NCI-H146 treated with DMSO at 0.1 percent for 48 hours (cell line): Measurements from ENCODE around the gene MCCC1.
A peak's percentile ranks its signal among the peaks of the same experiment; 100 is the strongest.
"Not testable (repeated sequence)": the region's sequence is repeated elsewhere in the genome, so short reads cannot be mapped to it uniquely, and the experiment has no call there.

Experiments used
- DNase-seq: peaks from one replicate; lab custom pipeline; 2025; ENCODE audit not compliant: unreplicated experiment; lab: John Stamatoyannopoulos, UW

Gene MCCC1

DNA sequence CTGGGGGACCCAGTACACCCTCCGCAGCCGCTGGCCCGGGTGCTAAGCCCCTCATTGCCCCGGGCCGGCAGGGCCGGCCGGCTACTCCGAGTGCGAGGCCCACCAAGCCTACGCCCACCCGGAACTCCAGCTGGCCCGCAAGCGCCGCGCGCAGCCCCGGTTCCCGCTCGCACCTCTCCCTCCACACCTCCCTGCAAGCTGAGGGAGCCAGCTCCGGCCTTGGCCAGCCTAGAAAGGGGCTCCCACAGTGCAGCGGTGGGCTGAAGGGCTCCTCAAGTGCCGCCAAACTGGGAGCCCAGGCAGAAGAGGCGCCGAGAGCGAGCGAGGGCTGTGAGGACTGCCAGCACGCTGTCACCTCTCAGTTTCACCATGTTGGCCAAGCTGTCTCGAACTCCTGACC lies 4.7 kb upstream of the MCCC1 start:
- not testable (repeated sequence) for DNase-seq

- not testable (repeated sequence) for DNase-seq
These were observed 1.7 kb upstream of the MCCC1 start for GRCh38 chr3:183101040-183101439.

DNA sequence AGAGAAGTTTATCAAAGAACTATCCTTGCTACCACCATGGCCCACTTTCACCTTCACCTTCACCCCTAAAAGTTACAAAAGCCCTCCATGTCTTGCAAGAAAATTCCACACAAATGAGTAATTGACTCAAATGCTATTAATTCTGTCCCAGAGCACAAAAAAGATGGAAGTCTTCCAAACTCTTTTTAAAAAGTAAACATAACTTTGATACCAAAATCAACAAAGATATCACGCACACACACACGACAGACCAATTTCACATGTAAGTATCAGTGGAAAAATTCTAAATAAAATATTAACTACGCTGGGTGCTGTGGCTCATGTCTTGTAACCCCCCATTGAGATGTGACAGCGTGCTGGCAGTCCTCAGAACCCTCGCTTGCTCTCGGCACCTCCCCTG lies 1.1 kb upstream of the MCCC1 start:
- DNase-seq, result no peak

DNA sequence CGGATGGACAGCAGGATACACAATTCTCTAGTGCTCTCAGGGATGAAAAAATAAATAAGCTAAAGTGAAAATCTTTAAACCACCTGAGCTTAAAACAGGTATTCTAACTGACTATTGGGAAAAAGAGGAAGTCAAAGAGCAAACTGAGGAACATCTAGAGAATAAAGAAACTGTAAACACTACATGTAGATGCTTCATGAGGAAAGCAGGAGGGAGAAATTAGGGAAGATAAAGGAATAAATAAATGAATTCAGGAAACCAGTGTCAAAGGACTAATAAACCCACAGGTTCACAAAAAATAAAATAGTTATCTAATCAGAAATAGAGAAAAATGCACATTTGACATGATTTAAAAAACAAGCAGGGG lies 525 bp upstream of the MCCC1 start:
- no peak for DNase-seq

DNA sequence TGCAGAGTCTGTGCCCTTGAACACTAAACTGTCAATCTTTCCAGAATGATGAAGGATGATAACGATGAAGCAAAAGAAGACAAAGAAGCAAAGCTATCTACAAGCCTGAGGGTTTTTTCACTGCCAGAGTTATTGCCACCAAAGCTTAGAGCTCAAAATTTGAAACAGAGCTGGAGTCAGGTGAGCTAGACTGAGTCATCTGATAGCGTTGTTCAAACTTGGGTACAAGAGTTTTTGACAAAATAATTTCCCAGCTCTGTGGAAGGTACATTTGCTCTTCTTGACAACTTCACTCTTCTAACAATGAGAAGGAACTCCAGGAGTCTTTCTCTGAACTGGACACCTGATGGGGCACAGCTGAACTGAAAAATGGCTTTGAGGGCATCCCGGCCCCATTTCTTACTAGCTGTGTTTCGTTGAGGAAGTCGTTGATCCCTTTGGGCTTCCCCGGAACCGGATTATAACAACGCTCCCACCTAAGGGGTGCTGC lies 715 bp downstream of the MCCC1 start:
- no peak for DNase-seq

DNA sequence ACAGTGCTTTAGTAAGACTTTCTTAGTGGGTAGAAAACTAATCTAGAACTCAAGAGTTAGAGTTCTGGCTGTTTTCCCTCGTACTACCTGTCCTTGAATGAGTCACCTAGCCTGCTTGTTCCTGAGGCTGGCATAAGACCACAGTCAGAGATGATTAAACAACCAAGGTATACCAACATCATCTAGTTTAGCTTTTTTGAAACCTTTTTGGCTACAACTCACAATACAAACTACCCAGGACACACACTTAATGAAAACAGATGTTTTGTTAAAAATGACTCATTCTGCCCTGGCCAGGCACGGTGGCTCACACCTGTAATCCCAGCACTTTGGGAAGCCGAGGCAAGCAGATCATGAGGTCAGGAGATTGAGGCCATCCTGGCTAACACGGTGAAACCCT lies 4.6 kb downstream of the MCCC1 start:
- DNase-seq, result no peak

DNA sequence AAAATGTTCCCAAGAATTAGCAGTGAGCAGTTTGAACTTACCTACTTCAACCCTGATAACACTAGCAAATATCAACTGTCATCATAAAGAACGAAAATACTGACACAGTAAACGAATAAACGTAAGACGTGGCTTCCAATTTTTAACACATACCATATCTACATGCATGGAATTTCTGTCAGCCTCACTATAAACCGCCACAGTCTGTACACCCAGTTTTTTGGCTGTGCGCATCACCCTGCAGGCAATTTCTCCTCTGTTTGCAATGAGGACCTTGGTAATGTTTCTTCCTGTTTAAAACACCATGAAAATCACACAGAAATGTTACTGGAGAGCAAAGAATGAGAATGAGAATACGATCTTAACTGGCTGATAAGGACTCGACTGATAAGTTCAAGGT lies 7.0 kb downstream of the MCCC1 start:
- DNase-seq, result no peak

GRCh38 chr3:183087184-183087583 lies 12.1 kb downstream of the MCCC1 start:
- no peak for DNase-seq

- peak; percentile 9 for DNase-seq
These were observed 13.5 kb downstream of the MCCC1 start for GRCh38 chr3:183085634-183086390.

DNA sequence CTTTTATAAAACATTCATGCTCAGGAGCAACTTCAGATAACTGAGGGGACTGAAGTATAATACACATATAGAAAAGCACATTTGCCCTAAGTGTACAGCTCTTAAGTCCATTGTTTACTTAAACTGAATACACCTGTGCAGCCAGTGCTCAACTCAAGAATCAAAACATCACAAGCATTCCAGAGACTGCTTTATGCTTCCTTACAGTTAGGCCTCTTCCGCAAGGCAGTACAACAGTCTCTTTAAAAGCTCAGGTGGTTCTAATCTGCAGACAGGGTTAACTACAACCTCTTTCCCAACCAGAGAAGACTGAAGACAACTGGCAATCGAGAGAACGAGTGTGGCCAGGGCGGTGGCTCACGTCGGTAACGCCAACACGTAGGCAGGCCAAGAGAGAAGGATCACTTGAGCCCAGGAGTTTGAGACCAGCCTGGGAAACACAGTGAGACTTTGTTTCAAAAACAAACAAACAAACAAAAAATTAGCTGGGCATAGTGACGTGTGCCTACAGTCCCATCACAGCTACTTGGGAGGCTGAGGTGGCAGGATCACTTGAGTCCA lies 16.9 kb downstream of the MCCC1 start:
- DNase-seq, result no peak

DNA sequence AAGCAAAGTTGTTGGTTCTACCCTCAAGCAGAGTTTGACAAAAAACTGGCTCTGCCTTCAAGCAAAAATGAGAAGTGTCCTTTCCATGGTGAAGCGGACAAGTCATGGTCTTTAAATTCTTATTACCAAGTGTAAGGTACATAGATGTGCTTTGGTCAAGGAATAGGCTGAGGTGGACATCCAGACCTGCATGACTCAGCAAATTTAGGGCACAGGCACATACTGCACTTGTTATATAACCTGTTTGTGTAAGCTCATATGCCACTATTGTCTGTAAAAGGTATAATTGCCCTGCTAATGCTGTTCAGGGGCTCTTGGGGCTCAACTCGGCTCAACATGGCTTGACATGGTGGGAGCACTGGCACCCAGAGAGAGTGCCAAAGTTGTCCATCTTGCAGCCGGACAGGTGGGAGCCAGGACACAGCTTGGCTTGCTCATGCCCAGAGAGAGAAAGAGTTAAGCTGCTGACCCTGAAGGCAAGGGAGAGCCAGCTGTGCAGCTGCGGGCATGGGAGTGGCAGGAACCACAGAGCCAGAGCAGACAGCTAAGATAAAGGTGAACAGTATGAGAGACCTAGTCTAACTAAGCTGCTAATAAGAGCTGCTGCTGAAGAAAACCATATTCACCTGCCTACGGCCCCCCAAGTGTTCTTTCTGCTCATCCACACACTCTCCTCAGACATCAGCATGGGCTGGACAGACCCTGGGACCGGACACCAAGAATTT lies 17.7 kb downstream of the MCCC1 start:
- no peak for DNase-seq

GRCh38 chr3:183080628-183081027 lies 18.7 kb downstream of the MCCC1 start:
- no peak for DNase-seq

DNA sequence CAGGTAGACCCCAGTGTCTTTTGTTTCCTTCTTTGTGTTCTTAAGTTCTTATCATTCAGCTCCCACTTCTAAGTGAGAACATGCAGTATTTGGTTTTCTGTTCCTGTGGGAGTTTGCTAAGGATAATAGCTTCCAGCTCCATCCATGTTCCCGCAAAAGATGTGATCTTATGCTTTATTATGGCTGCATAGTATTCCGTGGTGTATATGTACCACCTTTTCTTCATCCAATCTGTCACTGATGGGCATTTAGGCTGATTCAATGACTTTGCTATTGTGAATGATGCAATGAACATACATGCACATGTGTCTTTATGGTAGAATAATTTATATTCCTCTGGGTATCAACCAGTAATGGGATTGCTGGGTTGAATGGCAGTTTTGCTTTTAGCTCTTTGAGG lies 24.4 kb downstream of the MCCC1 start:
- DNase-seq, result no peak

GRCh38 chr3:183074261-183074660 lies 25.0 kb downstream of the MCCC1 start:
- no peak for DNase-seq

DNA sequence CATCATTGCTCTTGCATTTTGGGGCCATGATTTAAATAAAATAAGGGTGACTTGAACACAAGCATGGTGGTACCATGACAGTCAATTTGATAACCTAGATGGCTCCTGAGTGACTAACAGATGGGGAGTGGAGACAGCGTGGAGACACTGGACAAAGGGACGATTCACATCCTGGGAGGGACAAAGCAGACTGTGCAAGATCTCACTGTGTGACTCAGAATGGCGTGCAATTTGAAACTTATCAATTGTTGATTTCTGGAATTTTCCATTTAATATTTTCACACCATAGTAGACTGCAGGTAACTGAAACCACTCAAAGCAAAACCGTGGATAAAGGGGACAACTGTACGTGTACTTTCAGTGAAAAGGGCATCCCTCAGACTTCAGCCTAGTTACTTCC lies 25.5 kb downstream of the MCCC1 start:
- DNase-seq, result no peak

DNA sequence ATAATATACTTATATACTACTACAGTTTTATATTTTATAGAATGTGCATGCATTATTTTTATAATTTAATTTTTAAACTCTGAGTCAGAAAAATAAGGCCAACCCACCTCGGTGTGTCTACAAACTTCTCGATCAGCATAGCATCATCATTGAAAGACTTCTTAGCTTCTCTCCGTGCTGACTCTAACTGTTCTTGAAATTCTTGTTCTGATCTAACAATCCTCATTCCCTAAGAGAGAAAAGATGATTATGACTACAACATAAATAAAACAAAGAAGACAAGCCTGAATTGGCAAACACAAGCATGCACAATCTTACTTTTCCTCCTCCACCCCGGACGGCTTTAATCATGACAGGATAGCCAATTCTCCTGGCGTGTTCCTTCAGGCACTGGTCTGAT lies 28.4 kb downstream of the MCCC1 start:
- no peak for DNase-seq

DNA sequence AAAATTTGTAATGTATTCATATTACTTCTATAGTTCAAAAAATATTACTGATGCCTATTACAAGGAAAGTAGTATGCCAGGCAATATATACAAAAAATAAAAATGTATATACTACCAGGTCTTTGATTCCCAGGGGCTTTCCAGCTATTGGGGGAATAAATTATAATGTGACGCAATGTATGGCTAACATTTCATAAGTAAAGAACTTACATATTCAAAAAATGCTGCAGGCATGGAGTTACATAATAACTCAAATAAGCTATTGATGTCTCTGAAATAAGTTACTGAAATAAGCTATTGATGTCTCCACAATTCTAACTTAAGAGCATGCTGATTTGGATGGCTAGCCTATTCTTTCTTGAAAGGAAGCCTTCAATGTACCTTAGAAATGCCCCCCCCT lies 30.2 kb downstream of the MCCC1 start:
- no peak for DNase-seq

- DNase-seq, result not testable (repeated sequence)
These were observed 32.4 kb downstream of the MCCC1 start for GRCh38 chr3:183066891-183067290.

DNA sequence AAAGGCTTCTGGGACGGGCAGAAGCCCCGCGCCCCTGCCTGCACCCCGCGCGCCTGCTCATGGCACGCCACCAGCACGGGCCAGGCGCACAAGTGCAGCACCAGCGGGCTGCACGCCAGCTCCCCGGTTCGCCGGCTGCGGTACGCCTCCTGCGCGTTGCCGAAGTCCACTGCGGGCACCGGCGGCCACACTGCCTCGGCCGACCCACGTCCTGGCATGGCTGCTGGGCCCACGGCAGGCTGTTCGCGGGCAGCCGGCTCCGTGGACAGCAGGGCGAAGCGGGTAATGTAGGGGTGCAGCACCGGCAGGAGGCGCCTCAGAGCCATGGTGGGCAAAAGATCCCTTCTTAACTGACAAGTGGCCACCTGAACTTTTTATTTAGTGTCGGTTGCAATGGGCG lies 34.8 kb downstream of the MCCC1 start:
- DNase-seq, result no peak

DNA sequence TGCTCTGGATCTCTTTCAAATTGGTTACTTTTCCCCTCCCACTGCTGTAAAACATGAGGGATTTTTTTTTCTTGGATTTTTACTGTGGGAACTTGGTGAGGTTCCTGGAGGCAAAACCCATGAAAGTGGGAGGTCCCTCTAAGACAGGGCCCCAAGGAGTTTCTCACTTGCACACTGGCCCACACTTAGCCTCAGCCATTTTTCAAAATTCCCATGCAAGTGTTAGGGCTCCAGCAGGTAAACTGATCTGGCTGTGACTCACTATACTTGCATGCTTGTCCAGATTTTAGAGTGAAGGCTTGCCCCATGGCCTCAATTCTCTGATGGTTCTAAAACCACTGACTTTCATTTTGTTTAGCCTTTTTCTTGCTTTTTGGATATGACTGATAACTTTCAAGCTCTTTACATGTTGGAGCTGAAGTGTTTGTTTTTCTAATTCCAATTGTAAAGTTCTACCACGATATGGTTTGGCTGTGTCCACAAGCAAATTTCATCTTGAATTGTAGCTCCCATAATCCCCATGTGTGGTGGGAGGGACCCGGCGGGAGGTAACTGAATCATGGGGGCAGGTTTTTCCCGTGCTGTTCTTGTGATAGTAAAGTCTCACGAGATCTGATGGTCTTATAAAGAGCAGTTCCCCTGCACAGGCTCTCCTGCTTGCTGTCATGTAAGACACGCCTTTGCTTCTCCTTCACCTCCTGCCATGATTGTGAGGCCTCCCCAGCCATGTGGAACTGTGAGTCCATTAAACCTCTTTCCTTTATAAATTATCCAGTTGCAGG lies 37.7 kb downstream of the MCCC1 start:
- no peak for DNase-seq

GRCh38 chr3:183058351-183058750 lies 40.9 kb downstream of the MCCC1 start:
- no peak for DNase-seq
